Hematopoietic multipotent progenitor cell (in vitro differentiated cells): ENCODE data around the gene RETREG1. TPM values are rescaled to one million over a fixed set of nuclear protein-coding genes. Genes with fewer than 3 reads are reported as not detected.
"Not testable (repeated sequence)": the region's sequence is repeated elsewhere in the genome, so short reads cannot be mapped to it uniquely, and the experiment has no call there.

ENCODE experiments used
- DNase-seq, 3 donors: peaks; one replicate each; pipeline ENCODE4 v3.0.0-alpha.2; 2011 to 2015; ENCODE audit warnings: low read depth in 2 of 3, low spot score in 2 of 3
- total RNA-seq: library from RNA; depleted of rRNA; stranded (reverse); fragments of >200 nt; gene quantifications from one replicate; pipeline ENCODE4 v1.2.3, GENCODE V29; 2012

The RETREG1 gene
- total RNA-seq, 1 donor, result 6.2 TPM

GRCh38 chr5:16617274-16617968 is 624 bp upstream of the RETREG1 start:
- peak; percentile 37 to 76 (median 41) for DNase-seq

GRCh38 chr5:16615741-16616535 is 859 bp downstream of the RETREG1 start:
- DNase-seq, result no peak

- DNase-seq, result no peak
Measured at GRCh38 chr5:16612007-16612406, 4.8 kb downstream of the RETREG1 start.

GRCh38 chr5:16610896-16611295 is 5.9 kb downstream of the RETREG1 start:
- DNase-seq, result not testable (repeated sequence)

- DNase-seq, result no peak
Measured at GRCh38 chr5:16609412-16609811, 7.4 kb downstream of the RETREG1 start.

GRCh38 chr5:16606628-16607027 is 10.2 kb downstream of the RETREG1 start:
- DNase-seq, result no peak

GRCh38 chr5:16603701-16604100 is 13.1 kb downstream of the RETREG1 start:
- DNase-seq, result no peak

GRCh38 chr5:16603295-16603694 is 13.5 kb downstream of the RETREG1 start:
- no peak for DNase-seq

GRCh38 chr5:16602182-16602581 is 14.6 kb downstream of the RETREG1 start:
- no peak for DNase-seq

GRCh38 chr5:16600946-16601345 is 15.9 kb downstream of the RETREG1 start:
- no peak for DNase-seq

GRCh38 chr5:16600397-16600796 is 16.4 kb downstream of the RETREG1 start:
- DNase-seq, result peak in 2 of 3 donors; percentile 14 to 33

GRCh38 chr5:16597946-16598694 is 18.7 kb downstream of the RETREG1 start:
- DNase-seq, result no peak

GRCh38 chr5:16596581-16596940 is 20.2 kb downstream of the RETREG1 start:
- no peak for DNase-seq

GRCh38 chr5:16595881-16596580 is 20.8 kb downstream of the RETREG1 start:
- DNase-seq, result no peak

GRCh38 chr5:16593628-16594027 is 23.2 kb downstream of the RETREG1 start:
- no peak for DNase-seq

- no peak for DNase-seq
Measured at GRCh38 chr5:16593013-16593412, 23.8 kb downstream of the RETREG1 start.

GRCh38 chr5:16592255-16592654 is 24.5 kb downstream of the RETREG1 start:
- DNase-seq, result no peak

- DNase-seq, result no peak
Measured at GRCh38 chr5:16590685-16591084, 26.1 kb downstream of the RETREG1 start.

- no peak for DNase-seq
Measured at GRCh38 chr5:16589658-16590057, 27.1 kb downstream of the RETREG1 start.

- no peak for DNase-seq
Measured at GRCh38 chr5:16588434-16589214, 28.2 kb downstream of the RETREG1 start.
